Measurements from ENCODE around the gene LMBR1.

The LMBR1 gene

GRCh38 chr7:156657681-156658080 is 235.3 kb downstream of the LMBR1 start:
- no peak overlapping the region for H3K9ac ChIP-seq (ENCODE audit: low read length)
- no peaks in the 10 kb centered on the region for H3K9me3 ChIP-seq (ENCODE audit: insufficient read depth, low read length)
- no peaks in the 10 kb centered on the region for H3K27me3 ChIP-seq (ENCODE audit: low read length)
- no peak overlapping the region for H3K4me2 ChIP-seq (ENCODE audit: low read depth, low read length, poor library complexity, severe bottlenecking)
- no peak for TF ChIP-seq EZH2phosphoT487 (conservative IDR thresholded peaks at IDR 0.05; ENCODE audit: low read length)
- H3K36me3 ChIP-seq (ENCODE audit: low read length) = no peaks in the 10 kb centered on the region
- H3F3A ChIP-seq (ENCODE audit: insufficient read depth) = no peaks in the 10 kb centered on the region
- H3K27ac ChIP-seq (ENCODE audit: low read depth, low read length) = no peak overlapping the region
- no peaks in the 10 kb centered on the region for H3K79me2 ChIP-seq (ENCODE audit: insufficient read depth, low read length)
- no peak overlapping the region for H3K4me3 ChIP-seq (ENCODE audit: insufficient read depth, low read length, poor library complexity, severe bottlenecking)
- H3K9me2 ChIP-seq (replicated peaks; ENCODE audit: insufficient read depth, low read length) = no peaks in the 10 kb centered on the region
- H2AFZ ChIP-seq (ENCODE audit: low read depth, low read length, severe bottlenecking) = no peak overlapping the region
- no peaks in the 10 kb centered on the region for H4K20me1 ChIP-seq (ENCODE audit: low read depth, low read length)

GRCh38 chr7:156656598-156656997 is 236.4 kb downstream of the LMBR1 start:
- H3K4me2 ChIP-seq (ENCODE audit: low read depth, low read length, poor library complexity, severe bottlenecking) = no peak overlapping the region
- no peak overlapping the region for H3K27ac ChIP-seq (ENCODE audit: low read depth, low read length)
- no peak overlapping the region for H2AFZ ChIP-seq (ENCODE audit: low read depth, low read length, severe bottlenecking)
- no peaks in the 10 kb centered on the region for H3F3A ChIP-seq (ENCODE audit: insufficient read depth)
- H3K9me2 ChIP-seq (replicated peaks; ENCODE audit: insufficient read depth, low read length) = no peaks in the 10 kb centered on the region
- no peak overlapping the region for H3K9ac ChIP-seq (ENCODE audit: low read length)
- H3K4me3 ChIP-seq (ENCODE audit: insufficient read depth, low read length, poor library complexity, severe bottlenecking) = no peak overlapping the region
- H4K20me1 ChIP-seq (ENCODE audit: low read depth, low read length) = no peaks in the 10 kb centered on the region
- H3K36me3 ChIP-seq (ENCODE audit: low read length) = no peaks in the 10 kb centered on the region
- no peaks in the 10 kb centered on the region for H3K79me2 ChIP-seq (ENCODE audit: insufficient read depth, low read length)
- no peak for TF ChIP-seq EZH2phosphoT487 (conservative IDR thresholded peaks at IDR 0.05; ENCODE audit: low read length)
- TF ChIP-seq CTCF (IDR thresholded peaks at IDR 0.05; ENCODE audit: insufficient read depth, low read length, poor library complexity, severe bottlenecking) = no peak
- H3K27me3 ChIP-seq (ENCODE audit: low read length) = no peaks in the 10 kb centered on the region
- H3K9me3 ChIP-seq (ENCODE audit: insufficient read depth, low read length) = no peaks in the 10 kb centered on the region

GRCh38 chr7:156655983-156656382 is 237.0 kb downstream of the LMBR1 start:
- H3K4me3 ChIP-seq (ENCODE audit: insufficient read depth, low read length, poor library complexity, severe bottlenecking) = no peak overlapping the region
- H3F3A ChIP-seq (ENCODE audit: insufficient read depth) = no peaks in the 10 kb centered on the region
- H3K27me3 ChIP-seq (ENCODE audit: low read length) = no peaks in the 10 kb centered on the region
- no peaks in the 10 kb centered on the region for H3K79me2 ChIP-seq (ENCODE audit: insufficient read depth, low read length)
- H3K27ac ChIP-seq (ENCODE audit: low read depth, low read length) = no peak overlapping the region
- no peaks in the 10 kb centered on the region for H3K9me3 ChIP-seq (ENCODE audit: insufficient read depth, low read length)
- H3K9me2 ChIP-seq (replicated peaks; ENCODE audit: insufficient read depth, low read length) = no peaks in the 10 kb centered on the region
- H4K20me1 ChIP-seq (ENCODE audit: low read depth, low read length) = no peaks in the 10 kb centered on the region
- no peak overlapping the region for H3K9ac ChIP-seq (ENCODE audit: low read length)
- H3K36me3 ChIP-seq (ENCODE audit: low read length) = no peaks in the 10 kb centered on the region
- H3K4me2 ChIP-seq (ENCODE audit: low read depth, low read length, poor library complexity, severe bottlenecking) = no peak overlapping the region
- no peak for TF ChIP-seq EZH2phosphoT487 (conservative IDR thresholded peaks at IDR 0.05; ENCODE audit: low read length)
- TF ChIP-seq CTCF (IDR thresholded peaks at IDR 0.05; ENCODE audit: insufficient read depth, low read length, poor library complexity, severe bottlenecking) = no peak
- H2AFZ ChIP-seq (ENCODE audit: low read depth, low read length, severe bottlenecking) = no peak overlapping the region

GRCh38 chr7:156655251-156655650 is 237.7 kb downstream of the LMBR1 start:
- no peaks in the 10 kb centered on the region for H3F3A ChIP-seq (ENCODE audit: insufficient read depth)
- no peaks in the 10 kb centered on the region for H3K36me3 ChIP-seq (ENCODE audit: low read length)
- no peak for TF ChIP-seq EZH2phosphoT487 (conservative IDR thresholded peaks at IDR 0.05; ENCODE audit: low read length)
- no peak for TF ChIP-seq CTCF (IDR thresholded peaks at IDR 0.05; ENCODE audit: insufficient read depth, low read length, poor library complexity, severe bottlenecking)
- H3K4me3 ChIP-seq (ENCODE audit: insufficient read depth, low read length, poor library complexity, severe bottlenecking) = no peak overlapping the region
- no peaks in the 10 kb centered on the region for H4K20me1 ChIP-seq (ENCODE audit: low read depth, low read length)
- no peak overlapping the region for H3K27ac ChIP-seq (ENCODE audit: low read depth, low read length)
- H3K4me2 ChIP-seq (ENCODE audit: low read depth, low read length, poor library complexity, severe bottlenecking) = no peak overlapping the region
- no peak overlapping the region for H3K9ac ChIP-seq (ENCODE audit: low read length)
- no peaks in the 10 kb centered on the region for H3K9me3 ChIP-seq (ENCODE audit: insufficient read depth, low read length)
- no peaks in the 10 kb centered on the region for H3K27me3 ChIP-seq (ENCODE audit: low read length)
- H3K79me2 ChIP-seq (ENCODE audit: insufficient read depth, low read length) = no peaks in the 10 kb centered on the region
- H2AFZ ChIP-seq (ENCODE audit: low read depth, low read length, severe bottlenecking) = no peak overlapping the region
- H3K9me2 ChIP-seq (replicated peaks; ENCODE audit: insufficient read depth, low read length) = no peaks in the 10 kb centered on the region
